Smooth muscle cell of bladder (primary cell): ENCODE measurements around the gene AGTRAP. TPM values are rescaled to one million over a fixed set of nuclear protein-coding genes. Genes with fewer than 3 reads are reported as not detected.

ENCODE experiments used
- total RNA-seq: library from RNA; depleted of rRNA; stranded (reverse); fragments of >200 nt; gene quantifications from 2 replicates; pipeline ENCODE4 v1.2.3, GENCODE V29; 2014

AGTRAP gene, protein sequence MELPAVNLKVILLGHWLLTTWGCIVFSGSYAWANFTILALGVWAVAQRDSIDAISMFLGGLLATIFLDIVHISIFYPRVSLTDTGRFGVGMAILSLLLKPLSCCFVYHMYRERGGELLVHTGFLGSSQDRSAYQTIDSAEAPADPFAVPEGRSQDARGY
- total RNA-seq: 49.1 and 64.1 TPM in 2 replicates

DNA sequence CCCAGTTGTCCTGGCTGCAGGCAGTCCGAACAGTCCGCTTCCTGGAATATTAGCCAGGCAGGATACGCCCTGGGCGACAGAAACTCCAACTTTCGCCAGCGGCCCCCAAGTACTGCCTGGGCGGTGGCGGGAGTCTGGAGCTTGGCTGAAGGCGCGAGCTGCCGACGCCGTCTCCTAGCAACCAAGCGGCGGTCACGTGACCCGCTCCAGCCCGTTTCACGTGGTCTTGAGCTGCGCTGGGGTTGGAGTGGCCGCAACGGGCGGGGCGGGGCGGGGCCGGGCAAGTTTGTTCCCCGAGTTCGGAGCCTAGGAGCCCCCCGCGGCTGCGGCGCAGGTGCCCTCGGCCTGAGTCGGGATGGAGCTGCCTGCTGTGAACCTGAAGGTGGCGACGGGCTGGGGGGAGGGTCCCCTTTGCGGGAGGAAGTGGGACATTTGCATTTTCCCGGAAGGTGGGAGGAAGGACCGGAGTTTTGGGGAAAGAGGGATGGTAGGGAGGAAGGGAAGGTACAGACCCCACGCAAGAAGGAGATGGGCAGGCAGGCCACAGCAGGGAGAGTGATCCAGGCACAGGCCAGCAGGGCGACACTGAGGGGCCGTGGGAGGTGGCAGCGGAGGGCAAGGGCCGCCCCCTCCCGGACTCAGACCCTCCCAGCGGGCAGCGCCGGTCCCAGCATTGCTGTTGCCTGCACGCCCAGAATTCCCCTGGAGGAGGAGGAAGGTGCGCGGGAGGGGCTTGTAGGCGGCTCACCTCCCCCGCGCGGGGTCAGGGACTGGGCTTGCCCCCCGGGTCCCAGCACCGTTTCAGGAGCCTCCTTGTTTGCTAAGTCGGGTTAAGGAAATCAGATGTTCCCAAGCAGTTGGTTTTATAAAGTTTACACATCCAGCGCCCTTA, at the start of gene AGTRAP:
TSS of gene AGTRAP (plus strand) at position 283 of the 892 bp plus-strand sequence. CDS start at position 356, 73 bp downstream.

DNA sequence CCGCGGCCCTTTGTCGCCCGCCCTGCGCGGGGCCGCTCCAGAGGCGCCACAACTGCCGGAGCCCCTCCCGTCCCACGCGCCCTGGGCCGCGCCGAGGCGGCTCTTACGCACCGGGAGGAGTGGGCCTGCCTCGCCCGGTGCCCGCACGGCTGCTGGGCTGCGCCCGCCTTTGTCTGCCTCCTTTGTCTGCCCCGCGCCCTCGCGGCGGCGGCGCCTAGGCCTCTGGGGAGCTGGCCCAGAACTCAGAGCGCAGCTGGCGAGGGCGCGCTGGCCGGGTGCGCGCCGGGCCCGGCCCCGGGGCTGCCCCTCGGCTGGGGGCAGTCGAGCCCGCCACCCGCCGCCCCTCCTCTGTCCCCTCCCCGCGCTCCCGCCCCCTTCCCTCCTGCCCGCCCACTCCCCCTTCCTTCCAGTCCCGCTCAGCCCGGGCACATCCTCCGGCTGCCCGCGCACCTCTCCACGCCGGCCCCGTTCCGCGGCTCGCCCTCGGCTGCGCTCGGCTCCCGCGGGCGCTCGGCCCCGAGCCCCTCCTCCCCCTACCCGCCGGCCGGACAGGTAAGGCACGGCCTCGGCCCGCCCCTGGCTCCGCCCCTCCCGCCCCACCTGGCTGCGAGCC, 44.5 kb upstream of the AGTRAP start, which contains the start of gene DRAXIN:
TSS of gene DRAXIN (plus strand) at position 409 of the 613 bp plus-strand sequence. CDS start 14,549 bp downstream, outside the sequence.

DNA sequence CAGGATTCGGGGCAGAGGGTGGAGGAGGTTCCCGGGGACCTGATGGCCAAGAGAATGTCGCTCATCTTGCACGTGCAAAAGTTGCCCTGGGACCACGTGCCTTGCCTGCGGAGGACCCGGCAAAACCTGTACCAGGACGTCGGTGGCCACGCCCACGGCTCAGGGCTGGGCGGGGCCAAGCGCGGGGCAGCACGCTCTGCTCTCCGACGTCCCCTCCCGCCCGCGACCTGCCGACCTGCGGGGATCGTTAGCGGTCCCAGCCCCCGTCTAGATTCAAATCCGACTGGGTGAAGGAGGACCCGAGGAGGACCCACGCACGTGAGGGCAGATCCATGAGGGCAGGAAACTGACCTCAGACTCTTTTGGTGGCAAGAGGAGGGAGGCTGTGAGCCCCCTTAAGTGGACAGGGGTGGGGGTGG, 26.1 kb downstream of the AGTRAP start, which contains the start of gene C1orf167:
TSS of gene C1orf167 (plus strand) at position 206 of the 419 bp plus-strand sequence. CDS start 2,208 bp downstream, outside the sequence.

Other genes with a start within 250 kb of the AGTRAP start
- 1.7 and 2.8 TPM in 2 replicates for gene FBXO2, start 81.7 kb upstream of the AGTRAP start, total RNA-seq
- 12.8 and 13.7 TPM in 2 replicates for gene FBXO44, start 81.3 kb upstream of the AGTRAP start, total RNA-seq
- gene FBXO6, start 71.9 kb upstream of the AGTRAP start, total RNA-seq: 8.0 and 8.3 TPM in 2 replicates
- gene MAD2L2, start 55.0 kb upstream of the AGTRAP start, total RNA-seq: 31.5 and 32.6 TPM in 2 replicates
- gene DRAXIN, start 44.4 kb upstream of the AGTRAP start, total RNA-seq: not detected in 2 replicates
- gene C1orf167, start 26.1 kb downstream of the AGTRAP start, total RNA-seq: 0.57 and 1.0 TPM in 2 replicates
- gene MTHFR, start 69.8 kb downstream of the AGTRAP start, total RNA-seq: 26.2 and 33.7 TPM in 2 replicates
- 8.0 and 11.6 TPM in 2 replicates for gene CLCN6, start 70.1 kb downstream of the AGTRAP start, total RNA-seq
- gene NPPA, start 111.6 kb downstream of the AGTRAP start, total RNA-seq: not detected in 2 replicates
- not detected in 2 replicates for gene NPPB, start 122.8 kb downstream of the AGTRAP start, total RNA-seq
- gene KIAA2013, start 190.3 kb downstream of the AGTRAP start, total RNA-seq: 47.4 and 64.3 TPM in 2 replicates
- gene PLOD1, start 198.6 kb downstream of the AGTRAP start, total RNA-seq: 256 and 451 TPM in 2 replicates
- gene MFN2, start 244.3 kb downstream of the AGTRAP start, total RNA-seq: 37.8 and 50.9 TPM in 2 replicates